Hematopoietic multipotent progenitor cell treated with erythropoietin and hydrocortisone succinate and interleukin-3 and kit ligand, for 4 days (in vitro differentiated cells): ENCODE results near the gene ARHGEF19.
"Not testable (repeated sequence)": the region's sequence is repeated elsewhere in the genome, so short reads cannot be mapped to it uniquely, and the experiment has no call there.

Experiments
- DNase-seq: peaks from one replicate; pipeline ENCODE4 v3.0.0-alpha.2; 2015

ARHGEF19 gene

GRCh38 chr1:16218674-16219071 lies 6.2 kb upstream of the ARHGEF19 start:
- DNase-seq = no peak

- DNase-seq = no peak
Observed at GRCh38 chr1:16218014-16218673, 5.7 kb upstream of the ARHGEF19 start.

GRCh38 chr1:16217061-16217785 lies 4.8 kb upstream of the ARHGEF19 start:
- peak; percentile 99 for DNase-seq

- peak; percentile 97 for DNase-seq
Observed at GRCh38 chr1:16215882-16216753, 3.7 kb upstream of the ARHGEF19 start.

- not testable (repeated sequence) for DNase-seq
Observed at GRCh38 chr1:16215240-16215639, 2.8 kb upstream of the ARHGEF19 start.

- not testable (repeated sequence) for DNase-seq
Observed at GRCh38 chr1:16213544-16213943, 1.1 kb upstream of the ARHGEF19 start.

GRCh38 chr1:16213013-16213412 lies 561 bp upstream of the ARHGEF19 start:
- DNase-seq = no peak

GRCh38 chr1:16211824-16212223 lies 628 bp downstream of the ARHGEF19 start:
- no peak for DNase-seq

GRCh38 chr1:16210581-16210980 lies 1.9 kb downstream of the ARHGEF19 start:
- no peak for DNase-seq

GRCh38 chr1:16209847-16210407 lies 2.5 kb downstream of the ARHGEF19 start:
- no peak for DNase-seq

- DNase-seq = no peak
Observed at GRCh38 chr1:16209132-16209846, 3.2 kb downstream of the ARHGEF19 start.

GRCh38 chr1:16208270-16208987 lies 4.0 kb downstream of the ARHGEF19 start:
- peak; percentile 53 for DNase-seq

- DNase-seq = no peak
Observed at GRCh38 chr1:16207318-16208269, 4.9 kb downstream of the ARHGEF19 start.

GRCh38 chr1:16206547-16207317 lies 5.7 kb downstream of the ARHGEF19 start:
- peak; percentile 100 for DNase-seq

- DNase-seq = no peak
Observed at GRCh38 chr1:16205891-16206546, 6.4 kb downstream of the ARHGEF19 start.

- no peak for DNase-seq
Observed at GRCh38 chr1:16205334-16205671, 7.1 kb downstream of the ARHGEF19 start.

- DNase-seq = peak; percentile 67
Observed at GRCh38 chr1:16204634-16205333, 7.7 kb downstream of the ARHGEF19 start.

GRCh38 chr1:16204216-16204615 lies 8.2 kb downstream of the ARHGEF19 start:
- no peak for DNase-seq

- DNase-seq = no peak
Observed at GRCh38 chr1:16203550-16203949, 8.9 kb downstream of the ARHGEF19 start.
